MM.1S (cell line): ENCODE results near the gene CD207.

Source experiments
- DNase-seq: peaks from one replicate; pipeline ENCODE4 v3.0.0-alpha.2; 2015
- H2AFZ ChIP-seq: fragments of 300-600 bp; sonication (generic); 2 replicates; pipeline ENCODE4 v1.6.0; 2016; ENCODE audit warnings: antibody characterized with exemption, low read length
- H3F3A ChIP-seq: fragments of 300-600 bp; sonication (generic); 2 replicates; pipeline ENCODE4 v1.6.1; 2016; ENCODE audit warnings: mild to moderate bottlenecking, antibody characterized with exemption, low read length, moderate library complexity, mixed read lengths; ENCODE audit not compliant: insufficient read depth
- H3K27ac ChIP-seq: fragments of 300-600 bp; sonication (generic); 2 replicates; pipeline ENCODE4 v1.5.1; 2016; ENCODE audit warnings: mild to moderate bottlenecking, low read length
- H3K27me3 ChIP-seq: fragments of 300-600 bp; sonication (generic); replicated peaks from 2 replicates; pipeline ENCODE4 v1.6.0; 2016; ENCODE audit warnings: low read length; ENCODE audit not compliant: insufficient read depth
- H3K36me3 ChIP-seq: fragments of 300-600 bp; sonication (generic); replicated peaks from 2 replicates; pipeline ENCODE4 v1.6.1; 2016; ENCODE audit warnings: mild to moderate bottlenecking, low read length, mixed read lengths; ENCODE audit not compliant: insufficient read depth
- H3K4me1 ChIP-seq: fragments of 300-600 bp; sonication (generic); 2 replicates; pipeline ENCODE4 v1.6.1; 2016; ENCODE audit warnings: low read length, mixed read lengths
- H3K4me2 ChIP-seq: fragments of 300-600 bp; sonication (generic); 2 replicates; pipeline ENCODE4 v1.6.0; 2016; ENCODE audit warnings: low read depth, low read length
- H3K4me3 ChIP-seq: fragments of 300-600 bp; sonication (generic); 2 replicates; pipeline ENCODE4 v1.5.1; 2016; ENCODE audit warnings: low read length, mixed read lengths
- H3K79me2 ChIP-seq: fragments of 300-600 bp; sonication (generic); 2 replicates; pipeline ENCODE4 v1.6.1; 2016; ENCODE audit warnings: mixed run types, low read length, mixed read lengths
- H3K9ac ChIP-seq: fragments of 300-600 bp; sonication (generic); 2 replicates; pipeline ENCODE4 v1.6.1; 2016; ENCODE audit warnings: low read length, mixed read lengths
- H3K9me2 ChIP-seq: fragments of 300-600 bp; sonication (generic); replicated peaks from 2 replicates; pipeline ENCODE4 v1.6.1; 2016; ENCODE audit warnings: mild to moderate bottlenecking, low read length, mixed read lengths; ENCODE audit not compliant: insufficient read depth
- H3K9me3 ChIP-seq: fragments of 300-600 bp; sonication (generic); replicated peaks from 2 replicates; pipeline ENCODE4 v1.6.1; 2016; ENCODE audit warnings: mild to moderate bottlenecking, low read length, mixed read lengths; ENCODE audit not compliant: insufficient read depth
- H4K20me1 ChIP-seq: fragments of 300-600 bp; sonication (generic); 2 replicates; pipeline ENCODE4 v1.6.1; 2016; ENCODE audit warnings: mild to moderate bottlenecking, low read length, moderate library complexity, mixed read lengths; ENCODE audit not compliant: insufficient read depth
- EZH2 ChIP-seq: fragments of 300-600 bp; sonication (generic); optimal IDR thresholded peaks from 2 replicates; pipeline ENCODE3; 2017; ENCODE audit warnings: low read depth, mild to moderate bottlenecking, antibody characterized with exemption, low read length, mixed read lengths
- EZH2phosphoT487 ChIP-seq: fragments of 300-600 bp; sonication (generic); IDR thresholded peaks from 2 replicates; pipeline ENCODE4 v1.6.1; 2018; ENCODE audit warnings: antibody characterized with exemption, low read length
- TF ChIP-seq, protein P1 (sequence below): fragments of 300-600 bp; sonication (generic); IDR thresholded peaks from 2 replicates; pipeline ENCODE4 v1.5.1; 2016; ENCODE audit warnings: antibody characterized with exemption, low read length, mixed read lengths

Gene CD207

DNA sequence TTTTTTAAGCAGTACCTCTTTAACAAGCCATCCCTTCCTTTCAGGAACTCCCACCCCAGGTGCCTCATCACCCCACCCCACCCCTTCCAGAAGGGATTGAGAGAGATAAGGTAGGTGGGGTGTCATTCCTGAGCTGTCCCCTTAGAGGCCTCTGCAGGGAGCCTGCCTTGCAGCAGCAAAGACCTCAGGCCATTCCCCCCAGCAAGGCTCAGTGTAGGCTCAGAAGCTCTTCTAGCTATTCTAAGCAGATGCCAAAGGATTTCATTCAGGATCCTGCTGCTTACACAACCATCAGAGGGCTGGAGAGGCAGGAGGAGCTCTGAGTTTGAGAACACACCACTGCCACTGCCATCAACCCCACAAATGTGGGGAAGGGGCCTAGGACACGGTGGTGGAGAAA, 39.4 kb downstream of the CD207 start:
- Histone ChIP-seq H3F3A (no peaks in the 10 kb centered on the region), H3K36me3 (no peaks in the 10 kb centered on the region), H3K9ac (no peak overlapping the region), H3K4me2 (no peak overlapping the region), H3K27ac (no peak overlapping the region), H3K9me3 (no peaks in the 10 kb centered on the region), H3K4me1 (no peaks in the 10 kb centered on the region), H4K20me1 (no peaks in the 10 kb centered on the region), H3K27me3 (no peaks in the 10 kb centered on the region), H3K79me2 (no peaks in the 10 kb centered on the region), H3K9me2 (no peaks in the 10 kb centered on the region), H3K4me3 (no peak overlapping the region), H2AFZ (no peak overlapping the region)
- no peak for DNase-seq
- TF ChIP-seq, protein P1, sequence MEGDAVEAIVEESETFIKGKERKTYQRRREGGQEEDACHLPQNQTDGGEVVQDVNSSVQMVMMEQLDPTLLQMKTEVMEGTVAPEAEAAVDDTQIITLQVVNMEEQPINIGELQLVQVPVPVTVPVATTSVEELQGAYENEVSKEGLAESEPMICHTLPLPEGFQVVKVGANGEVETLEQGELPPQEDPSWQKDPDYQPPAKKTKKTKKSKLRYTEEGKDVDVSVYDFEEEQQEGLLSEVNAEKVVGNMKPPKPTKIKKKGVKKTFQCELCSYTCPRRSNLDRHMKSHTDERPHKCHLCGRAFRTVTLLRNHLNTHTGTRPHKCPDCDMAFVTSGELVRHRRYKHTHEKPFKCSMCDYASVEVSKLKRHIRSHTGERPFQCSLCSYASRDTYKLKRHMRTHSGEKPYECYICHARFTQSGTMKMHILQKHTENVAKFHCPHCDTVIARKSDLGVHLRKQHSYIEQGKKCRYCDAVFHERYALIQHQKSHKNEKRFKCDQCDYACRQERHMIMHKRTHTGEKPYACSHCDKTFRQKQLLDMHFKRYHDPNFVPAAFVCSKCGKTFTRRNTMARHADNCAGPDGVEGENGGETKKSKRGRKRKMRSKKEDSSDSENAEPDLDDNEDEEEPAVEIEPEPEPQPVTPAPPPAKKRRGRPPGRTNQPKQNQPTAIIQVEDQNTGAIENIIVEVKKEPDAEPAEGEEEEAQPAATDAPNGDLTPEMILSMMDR: no peak
- TF ChIP-seq EZH2phosphoT487 (no peak), EZH2 (no peak)

DNA sequence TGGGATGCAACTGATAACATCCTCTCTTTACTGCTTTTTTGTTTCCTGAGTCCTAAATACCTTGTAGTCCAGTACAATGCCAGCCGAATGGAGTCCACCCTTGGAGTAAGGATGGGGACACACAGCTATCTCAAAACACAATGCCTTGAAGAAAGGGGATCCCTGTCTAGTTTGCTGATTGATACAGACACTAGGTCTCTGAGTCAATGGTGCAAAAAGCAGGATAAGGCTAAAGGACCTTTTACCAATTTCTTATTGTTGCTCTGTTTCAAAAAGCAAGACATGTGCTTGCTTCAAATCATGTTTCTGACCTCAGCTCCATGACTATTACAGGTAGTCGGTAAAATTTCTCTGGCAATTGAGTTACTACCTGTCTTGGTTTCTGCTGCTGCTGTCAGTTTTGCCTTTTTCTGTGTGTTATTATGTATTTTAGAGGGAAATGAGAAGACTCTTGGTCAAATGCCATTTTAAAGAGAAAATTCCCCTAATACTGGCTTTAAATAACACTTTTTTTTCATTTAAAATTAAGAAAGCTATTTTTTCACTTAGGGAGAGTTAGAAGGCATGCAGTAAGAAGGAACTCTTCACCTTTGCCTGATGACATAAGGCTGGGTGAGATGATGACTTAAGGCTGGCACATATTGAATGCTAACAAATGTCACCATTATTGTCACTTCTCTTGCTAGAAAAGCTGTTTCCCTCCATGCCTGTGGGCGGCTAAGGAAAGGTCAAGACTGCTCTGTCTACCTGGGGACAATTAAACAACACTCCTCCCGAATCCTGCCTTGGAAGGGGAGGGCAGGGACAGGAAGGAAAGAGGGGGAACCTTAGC, 40.2 kb downstream of the CD207 start:
- Histone ChIP-seq H3F3A (no peaks in the 10 kb centered on the region), H3K4me1 (no peaks in the 10 kb centered on the region), H2AFZ (no peak overlapping the region), H3K27ac (no peak overlapping the region), H3K79me2 (no peaks in the 10 kb centered on the region), H4K20me1 (no peaks in the 10 kb centered on the region), H3K4me2 (no peak overlapping the region), H3K9me3 (no peaks in the 10 kb centered on the region), H3K9me2 (no peaks in the 10 kb centered on the region), H3K27me3 (no peaks in the 10 kb centered on the region), H3K4me3 (no peak overlapping the region), H3K36me3 (no peaks in the 10 kb centered on the region), H3K9ac (no peak overlapping the region)
- no peak for DNase-seq
- TF ChIP-seq, protein P1: no peak
- TF ChIP-seq EZH2phosphoT487 (no peak), EZH2 (no peak)

DNA sequence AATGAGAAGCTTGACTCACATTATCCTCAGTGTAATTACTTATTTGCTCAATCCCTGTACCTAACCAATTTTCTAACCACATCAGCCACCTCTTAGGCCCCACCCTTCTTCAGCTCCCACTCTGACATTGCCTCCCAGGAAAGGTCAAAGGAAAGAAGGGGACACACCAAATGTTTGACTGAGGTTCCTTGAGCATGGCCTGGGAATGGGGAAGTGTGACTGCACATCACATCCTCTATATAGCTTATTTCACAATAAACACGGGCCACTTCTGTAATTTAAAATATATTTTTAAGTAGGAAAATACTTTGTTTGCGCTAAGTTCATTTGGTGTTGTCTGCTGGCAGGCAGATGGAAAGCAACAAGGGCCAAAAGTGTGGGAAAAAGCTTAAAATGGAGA, 42.2 kb downstream of the CD207 start:
- no peaks in the 10 kb centered on the region for H3K9me3 ChIP-seq
- no peak overlapping the region for H3K27ac ChIP-seq
- H3K4me2 ChIP-seq: no peak overlapping the region
- no peaks in the 10 kb centered on the region for H3F3A ChIP-seq
- H4K20me1 ChIP-seq: no peaks in the 10 kb centered on the region
- H3K4me1 ChIP-seq: no peaks in the 10 kb centered on the region
- no peak overlapping the region for H3K4me3 ChIP-seq
- no peak overlapping the region for H2AFZ ChIP-seq
- DNase-seq: no peak
- no peaks in the 10 kb centered on the region for H3K9me2 ChIP-seq
- no peak overlapping the region for H3K9ac ChIP-seq
- no peaks in the 10 kb centered on the region for H3K27me3 ChIP-seq
- H3K79me2 ChIP-seq: no peaks in the 10 kb centered on the region
- TF ChIP-seq, protein P1: no peak
- TF ChIP-seq EZH2phosphoT487: no peak
- no peak for TF ChIP-seq EZH2
- no peaks in the 10 kb centered on the region for H3K36me3 ChIP-seq
